HG02852 (cell line): ENCODE results near the gene SLC17A1.

Source experiments
- ATAC-seq: cut with Tn5 transposase; IDR thresholded peaks from one replicate; pipeline ENCODE4 v1.9.1; 2021; ENCODE audit warnings: mild to moderate bottlenecking, moderate library complexity; ENCODE audit not compliant: unreplicated experiment

SLC17A1 gene

GRCh38 chr6:25831532-25832306 is at the start of gene SLC17A1:
TSS of gene SLC17A1 (minus strand) at chr6:25832052. CDS start at chr6:25830557, 1,495 bp downstream.
- ATAC-seq = no peak

- no peak for ATAC-seq
Observed at GRCh38 chr6:25880601-25881000, 48.7 kb upstream of the SLC17A1 start.

- no peak for ATAC-seq
Observed at GRCh38 chr6:25878721-25879322, 47.0 kb upstream of the SLC17A1 start.

GRCh38 chr6:25875926-25876602 is 44.2 kb upstream of the SLC17A1 start:
- ATAC-seq = no peak

GRCh38 chr6:25875563-25875905 is 43.7 kb upstream of the SLC17A1 start:
- ATAC-seq = no peak

- no peak for ATAC-seq
Observed at GRCh38 chr6:25874822-25875562, 43.1 kb upstream of the SLC17A1 start.

GRCh38 chr6:25874118-25874517 is 42.3 kb upstream of the SLC17A1 start, which contains the start of gene SLC17A3:
TSS of gene SLC17A3 (minus strand) at chr6:25874243. CDS start at chr6:25868387, 5,856 bp downstream.
- no peak for ATAC-seq

GRCh38 chr6:25872814-25873213 is 41.0 kb upstream of the SLC17A1 start:
- no peak for ATAC-seq

- no peak for ATAC-seq
Observed at GRCh38 chr6:25869840-25870239, 38.0 kb upstream of the SLC17A1 start.

GRCh38 chr6:25868436-25869183 is 36.8 kb upstream of the SLC17A1 start:
- ATAC-seq = no peak

GRCh38 chr6:25866011-25866410 is 34.2 kb upstream of the SLC17A1 start:
- no peak for ATAC-seq

GRCh38 chr6:25863360-25863759 is 31.5 kb upstream of the SLC17A1 start:
- no peak for ATAC-seq

- ATAC-seq = no peak
Observed at GRCh38 chr6:25862199-25862598, 30.3 kb upstream of the SLC17A1 start.

GRCh38 chr6:25852756-25853155 is 20.9 kb upstream of the SLC17A1 start:
- ATAC-seq = no peak

GRCh38 chr6:25851961-25852360 is 20.1 kb upstream of the SLC17A1 start:
- ATAC-seq = no peak

- no peak for ATAC-seq
Observed at GRCh38 chr6:25844518-25844917, 12.7 kb upstream of the SLC17A1 start.

- peak; percentile 69 for ATAC-seq
Observed at GRCh38 chr6:25842526-25842925, 10.7 kb upstream of the SLC17A1 start.

GRCh38 chr6:25835442-25836283 is 3.8 kb upstream of the SLC17A1 start:
- no peak for ATAC-seq

- ATAC-seq = no peak
Observed at GRCh38 chr6:25834950-25835349, 3.1 kb upstream of the SLC17A1 start.

GRCh38 chr6:25833136-25833535 is 1.3 kb upstream of the SLC17A1 start:
- no peak for ATAC-seq
